Keratinocyte (primary cell): ENCODE data around the gene THAP11. TPM values are rescaled to one million over a fixed set of nuclear protein-coding genes. Genes with fewer than 3 reads are reported as not detected.

Source experiments
- DNase-seq: peaks from one replicate; pipeline ENCODE4 v3.0.0-alpha.2; 2011; ENCODE audit warnings: low read depth, missing footprints, low spot score
- FAIRE-seq: peaks from 2 replicates; lab custom pipeline; 2011; peaks lifted over from hg19 to GRCh38; lab: Jason Lieb, UNC
- H2AFZ ChIP-seq: 2 replicates; pipeline ENCODE4 v1.6.0; 2012; ENCODE audit warnings: low read length, control low read depth, inconsistent platforms; ENCODE audit not compliant: control insufficient read depth
- H3K27ac ChIP-seq: 2 replicates; pipeline ENCODE4 v1.5.1; 2011; ENCODE audit warnings: low read length; ENCODE audit not compliant: control insufficient read depth, insufficient read depth
- H3K27me3 ChIP-seq: 3 replicates; pipeline ENCODE4 v1.6.0; 2011; ENCODE audit warnings: low read length; ENCODE audit not compliant: control insufficient read depth, insufficient read depth; ENCODE audit errors: extremely low read depth
- H3K36me3 ChIP-seq, 2 experiments: 2 replicates in 1 of 2; 3 replicates in 1 of 2; pipeline ENCODE4 v1.5.1; 2011; ENCODE audit warnings: low read length in 2 of 2, mild to moderate bottlenecking in 1 of 2; ENCODE audit not compliant: control insufficient read depth in 2 of 2, insufficient read depth in 2 of 2; ENCODE audit errors: extremely low read depth in 1 of 2
- H3K4me1 ChIP-seq: 3 replicates; pipeline ENCODE4 v1.5.1; 2011; ENCODE audit warnings: low read length; ENCODE audit not compliant: control insufficient read depth, insufficient read depth; ENCODE audit errors: extremely low read depth
- H3K4me2 ChIP-seq: 3 replicates; pipeline ENCODE4 v1.6.0; 2011; ENCODE audit warnings: low read depth, low read length; ENCODE audit not compliant: control insufficient read depth, insufficient read depth; ENCODE audit errors: extremely low read depth
- H3K4me3 ChIP-seq, 3 experiments: fragments of 200-600 bp in 1 of 3; sonication (generic) in 1 of 3; 2 replicates in 2 of 3; 3 replicates in 1 of 3; pipeline ENCODE4 v1.5.1; 2011 to 2016; ENCODE audit warnings: low read length in 3 of 3, mild to moderate bottlenecking in 3 of 3, control low read depth in 2 of 3, inconsistent platforms in 1 of 3, low read depth in 1 of 3, mixed read lengths in 1 of 3, mixed run types in 1 of 3, moderate library complexity in 1 of 3; ENCODE audit not compliant: control insufficient read depth in 2 of 3, insufficient read depth in 2 of 3; ENCODE audit errors: extremely low read depth in 1 of 3
- H3K79me2 ChIP-seq: 2 replicates; pipeline ENCODE4 v1.6.0; 2012; ENCODE audit warnings: low read length; ENCODE audit not compliant: control insufficient read depth, insufficient read depth
- H3K9ac ChIP-seq: 3 replicates; pipeline ENCODE4 v1.6.0; 2011; ENCODE audit warnings: low read length; ENCODE audit not compliant: control insufficient read depth, insufficient read depth; ENCODE audit errors: extremely low read depth
- H3K9me1 ChIP-seq: 3 replicates; pipeline ENCODE4 v1.6.0; 2011; ENCODE audit warnings: low read length; ENCODE audit not compliant: control insufficient read depth, insufficient read depth; ENCODE audit errors: extremely low read depth
- H3K9me3 ChIP-seq: 2 replicates; pipeline ENCODE4 v1.5.1; 2012; ENCODE audit warnings: low read depth, low read length; ENCODE audit not compliant: control insufficient read depth
- H4K20me1 ChIP-seq: 3 replicates; pipeline ENCODE4 v1.6.0; 2011; ENCODE audit warnings: low read length; ENCODE audit not compliant: control insufficient read depth, insufficient read depth; ENCODE audit errors: extremely low read depth
- CTCF ChIP-seq, 3 experiments: IDR thresholded peaks in 1 of 3; conservative IDR thresholded peaks in 1 of 3; optimal IDR thresholded peaks in 1 of 3; 2 replicates in 2 of 3; 3 replicates in 1 of 3; pipeline versions ENCODE3 to v1.5.1; 2011; ENCODE audit warnings: low read length in 3 of 3, mild to moderate bottlenecking in 3 of 3, moderate library complexity in 2 of 3, control low read depth in 1 of 3, inconsistent platforms in 1 of 3; ENCODE audit not compliant: insufficient read depth in 2 of 3; ENCODE audit errors: extremely low read depth in 1 of 3
- EZH2 ChIP-seq: IDR thresholded peaks from one replicate; pipeline ENCODE4 v1.6.1; 2012; ENCODE audit warnings: inconsistent platforms, mild to moderate bottlenecking, low read length, moderate library complexity
- dilution Hi-C: fragments of 300-500 bp; cut with MboI; formaldehyde crosslinking; loops from one replicate; pipeline ENCODE4 v1.7.0; 2020; ENCODE audit warnings: low sequenced_read_pairs; ENCODE audit not compliant: extremely low pct_ligation_motif_present
- polyA plus RNA-seq, 5 experiments: library from polyadenylated mRNA; depleted of rRNA in 3 of 5; stranded (reverse) in 3 of 5; stranded (forward) in 1 of 5; unstranded in 1 of 5; fragments of >200 nt; gene quantifications; 1 replicate in 1 of 5; 2 replicates in 3 of 5; 3 replicates in 1 of 5; pipeline versions ENCODE4 v1.2.1 to v1.2.3, GENCODE V29; 2011 to 2012; ENCODE audit warnings: missing spikeins in 2 of 5, low read depth in 1 of 5, low replicate concordance in 1 of 5

Gene THAP11
- polyA plus RNA-seq, 1 donor (not counting 4 experiments of a cell fraction or from before 2014, with no cell fraction given): 11.8 TPM

GRCh38 chr16:67882374-67883145 lies 40.4 kb downstream of the THAP11 start:
- H3K9ac ChIP-seq: no peak overlapping the region
- H3K36me3 ChIP-seq: peaks cover 46 to 52% of the 10 kb centered on the region in 2 experiments
- H3K4me3 ChIP-seq: no peak overlapping the region
- H2AFZ ChIP-seq: no peak overlapping the region
- H3K9me1 ChIP-seq: no peaks in the 10 kb centered on the region
- TF ChIP-seq EZH2 (no peak), CTCF (optimal IDR thresholded peaks at IDR 0.05 in 1 of 3, IDR thresholded peaks at IDR 0.05 in 1 of 3, conservative IDR thresholded peaks at IDR 0.05 in 1 of 3; ENCODE audit: extremely low read depth in 1 of 3, insufficient read depth in 2 of 3, low read length in 3 of 3) (no peak)
- peaks cover 4% of the 10 kb centered on the region for H3K4me1 ChIP-seq
- no peak overlapping the region for H3K4me2 ChIP-seq
- H3K27me3 ChIP-seq: no peaks in the 10 kb centered on the region
- DNase-seq (no peak), FAIRE-seq (no peak)
- H3K79me2 ChIP-seq: no peaks in the 10 kb centered on the region
- H4K20me1 ChIP-seq: peaks cover 15% of the 10 kb centered on the region
- no peaks in the 10 kb centered on the region for H3K9me3 ChIP-seq
- no peak overlapping the region for H3K27ac ChIP-seq
- dilution Hi-C loops: no loop called here

- Histone ChIP-seq H3K9me1 (no peaks in the 10 kb centered on the region), H3K4me1 (peaks cover 4% of the 10 kb centered on the region), H2AFZ (no peak overlapping the region), H3K36me3 (peaks cover 38 to 44% of the 10 kb centered on the region in 2 experiments), H3K9me3 (no peaks in the 10 kb centered on the region), H3K4me2 (no peak overlapping the region), H3K27ac (no peak overlapping the region), H3K27me3 (no peaks in the 10 kb centered on the region), H3K79me2 (no peaks in the 10 kb centered on the region), H3K4me3 (no peak overlapping the region), H4K20me1 (peaks cover 15% of the 10 kb centered on the region), H3K9ac (no peak overlapping the region)
- DNase-seq (no peak), FAIRE-seq (no peak)
- TF ChIP-seq CTCF (optimal IDR thresholded peaks at IDR 0.05 in 1 of 3, IDR thresholded peaks at IDR 0.05 in 1 of 3, conservative IDR thresholded peaks at IDR 0.05 in 1 of 3; ENCODE audit: extremely low read depth in 1 of 3, insufficient read depth in 2 of 3, low read length in 3 of 3): no peak
- no peak for TF ChIP-seq EZH2
- dilution Hi-C loops: no loop called here
Measured at GRCh38 chr16:67883146-67883871, 41.2 kb downstream of the THAP11 start.
